Karpas-422 (cell line): ENCODE results near the gene INSYN2B. TPM values are rescaled to one million over a fixed set of nuclear protein-coding genes. Genes with fewer than 3 reads are reported as not detected.
A peak's percentile ranks its signal among the peaks of the same experiment; 100 is the strongest.

ENCODE experiments used
- DNase-seq: peaks from one replicate; pipeline ENCODE4 v3.0.0-alpha.2; 2015
- H2AFZ ChIP-seq: fragments of 200-600 bp; sonication (generic); 2 replicates; pipeline ENCODE4 v1.6.1; 2014; ENCODE audit warnings: antibody characterized with exemption, low read length, mixed read lengths
- H3K27ac ChIP-seq: fragments of 200-600 bp; sonication (generic); 2 replicates; pipeline ENCODE4 v1.5.1; 2014; ENCODE audit warnings: mild to moderate bottlenecking, low read length, moderate library complexity
- H3K27me3 ChIP-seq: fragments of 200-600 bp; sonication (generic); 2 replicates; pipeline ENCODE4 v1.6.1; 2014; ENCODE audit warnings: low read length, mixed read lengths
- H3K36me3 ChIP-seq: fragments of 200-600 bp; sonication (generic); 2 replicates; pipeline ENCODE4 v1.6.1; 2014; ENCODE audit warnings: low read length, mixed read lengths; ENCODE audit not compliant: insufficient read depth
- H3K4me1 ChIP-seq: fragments of 200-600 bp; sonication (generic); 2 replicates; pipeline ENCODE4 v1.6.1; 2014; ENCODE audit warnings: mild to moderate bottlenecking, low read length, mixed read lengths
- H3K4me2 ChIP-seq: fragments of 200-600 bp; sonication (generic); 2 replicates; pipeline ENCODE4 v1.6.1; 2014; ENCODE audit warnings: low read length, low read depth, mild to moderate bottlenecking; ENCODE audit not compliant: poor library complexity, severe bottlenecking
- H3K4me3 ChIP-seq: fragments of 200-600 bp; sonication (generic); 2 replicates; pipeline ENCODE4 v1.5.1; 2014; ENCODE audit warnings: mild to moderate bottlenecking, antibody characterized with exemption, low read length, mixed read lengths
- H3K79me2 ChIP-seq: fragments of 200-600 bp; sonication (generic); 2 replicates; pipeline ENCODE4 v1.6.1; 2014; ENCODE audit warnings: mild to moderate bottlenecking, low read length, mixed read lengths
- H3K9ac ChIP-seq: fragments of 200-600 bp; sonication (generic); 2 replicates; pipeline ENCODE4 v1.6.0; 2014; ENCODE audit warnings: low read length
- H3K9me2 ChIP-seq: fragments of 200-600 bp; sonication (generic), shearing (Covaris generic); replicated peaks from 2 replicates; pipeline ENCODE4 v1.6.0; 2014; ENCODE audit warnings: mild to moderate bottlenecking, low read length, moderate library complexity; ENCODE audit not compliant: insufficient read depth
- H3K9me3 ChIP-seq: fragments of 300-700, 200-600 bp; sonication (generic); 2 replicates; pipeline ENCODE4 v1.6.1; 2014; ENCODE audit warnings: low read length, mixed read lengths
- H4K20me1 ChIP-seq: fragments of 200-600 bp; sonication (generic); 2 replicates; pipeline ENCODE4 v1.6.1; 2014; ENCODE audit warnings: mild to moderate bottlenecking, antibody characterized with exemption, low read length, low read depth; ENCODE audit not compliant: insufficient read depth
- total RNA-seq: library from RNA; depleted of rRNA; stranded (reverse); fragments of >200 nt; shearing (Covaris generic); gene quantifications from 2 replicates; pipeline ENCODE4 v1.2.3, GENCODE V29; 2014; ENCODE audit warnings: low replicate concordance

The INSYN2B gene
- total RNA-seq, 1 experiment from 2014 or later = not detected

GRCh38 chr5:169941542-169941941, 38.8 kb downstream of the INSYN2B start:
- no peak overlapping the region for H3K9ac ChIP-seq
- no peaks in the 10 kb centered on the region for H3K27me3 ChIP-seq
- H2AFZ ChIP-seq = no peak overlapping the region
- peaks cover 15% of the 10 kb centered on the region for H3K79me2 ChIP-seq
- no peaks in the 10 kb centered on the region for H4K20me1 ChIP-seq
- DNase-seq = no peak
- H3K4me2 ChIP-seq = no peak overlapping the region
- no peaks in the 10 kb centered on the region for H3K9me3 ChIP-seq
- no peak overlapping the region for H3K27ac ChIP-seq
- no peaks in the 10 kb centered on the region for H3K36me3 ChIP-seq
- H3K9me2 ChIP-seq = no peaks in the 10 kb centered on the region
- H3K4me1 ChIP-seq = peaks cover 32% of the 10 kb centered on the region
- no peak overlapping the region for H3K4me3 ChIP-seq

DNA sequence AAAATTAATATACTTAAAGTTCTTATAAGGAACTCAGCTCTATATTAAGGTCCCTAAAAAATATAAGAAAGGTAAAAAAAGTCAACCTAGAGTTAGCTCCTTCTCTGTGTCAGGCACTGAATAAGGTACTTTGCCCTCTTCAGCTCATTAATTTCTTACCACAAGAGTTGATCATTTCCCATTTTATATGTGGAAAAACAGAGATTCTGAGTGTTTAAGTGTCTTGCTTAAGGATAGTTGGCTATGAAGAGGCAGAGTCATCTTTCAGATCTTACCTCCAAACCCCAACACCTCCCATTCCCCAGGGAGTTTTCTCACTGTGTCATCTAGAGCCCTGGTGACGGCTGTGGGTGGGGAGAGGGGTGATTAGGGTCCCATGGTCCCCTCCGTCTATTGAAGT, 40.6 kb downstream of the INSYN2B start:
- DNase-seq = no peak
- H3K9me3 ChIP-seq = no peaks in the 10 kb centered on the region
- H3K27me3 ChIP-seq = no peaks in the 10 kb centered on the region
- H3K9ac ChIP-seq = no peak overlapping the region
- H3K4me2 ChIP-seq = no peak overlapping the region
- no peak overlapping the region for H3K27ac ChIP-seq
- no peaks in the 10 kb centered on the region for H4K20me1 ChIP-seq
- no peak overlapping the region for H3K4me3 ChIP-seq
- H3K36me3 ChIP-seq = peaks cover 1% of the 10 kb centered on the region; the same call in 1 of the 2 replicates
- H3K9me2 ChIP-seq = no peaks in the 10 kb centered on the region
- peaks cover 9% of the 10 kb centered on the region for H3K79me2 ChIP-seq
- no peak overlapping the region for H2AFZ ChIP-seq
- H3K4me1 ChIP-seq = peaks cover 24% of the 10 kb centered on the region

DNA sequence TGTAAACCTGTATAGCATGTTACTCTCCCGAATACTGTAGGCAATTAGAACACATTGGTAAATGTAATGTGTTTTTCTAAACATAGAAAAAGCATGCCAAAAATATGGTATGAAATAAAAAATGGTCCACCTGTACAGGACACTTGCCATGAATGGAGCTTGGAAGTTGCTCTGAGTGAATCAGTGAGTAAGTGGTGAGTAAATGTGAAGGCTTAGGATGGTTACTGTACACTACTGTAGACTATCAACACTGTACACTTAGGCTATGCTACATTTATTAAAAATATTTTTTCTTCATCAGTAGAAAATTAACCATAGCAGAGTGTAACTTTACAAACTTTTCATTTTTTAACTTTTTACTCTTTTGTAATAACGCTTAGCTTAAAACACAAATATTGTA, 41.9 kb downstream of the INSYN2B start:
- H3K9ac ChIP-seq = no peak overlapping the region
- peaks cover 12% of the 10 kb centered on the region; the same call in 1 of the 2 replicates for H3K4me1 ChIP-seq
- H3K27me3 ChIP-seq = no peaks in the 10 kb centered on the region
- H3K36me3 ChIP-seq = peaks cover 5% of the 10 kb centered on the region; the same call in 1 of the 2 replicates
- H3K9me3 ChIP-seq = no peaks in the 10 kb centered on the region
- H3K9me2 ChIP-seq = no peaks in the 10 kb centered on the region
- H3K79me2 ChIP-seq = peaks cover 6% of the 10 kb centered on the region
- no peak overlapping the region for H3K27ac ChIP-seq
- H2AFZ ChIP-seq = no peak overlapping the region
- no peak for DNase-seq
- H4K20me1 ChIP-seq = no peaks in the 10 kb centered on the region
- no peak overlapping the region for H3K4me3 ChIP-seq
- H3K4me2 ChIP-seq = no peak overlapping the region

DNA sequence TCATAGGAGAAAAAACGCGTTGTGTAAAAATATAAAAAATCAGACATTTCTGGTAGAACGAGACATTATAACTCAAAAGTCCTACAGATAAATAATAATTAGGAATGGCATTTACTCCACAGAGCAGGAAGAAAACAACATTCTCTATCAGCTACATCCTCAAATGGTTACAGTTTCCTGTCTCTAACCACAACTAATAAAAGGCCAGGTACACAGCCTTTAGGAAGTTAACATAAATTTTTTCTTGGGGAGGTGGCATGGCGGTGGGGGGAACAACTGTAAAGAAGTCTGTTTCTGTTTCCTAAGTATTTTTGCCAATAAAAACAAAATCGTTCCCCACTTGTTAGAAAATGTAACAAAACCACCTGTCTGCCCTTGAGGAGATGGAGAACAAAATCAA, 44.5 kb downstream of the INSYN2B start:
- Histone ChIP-seq H3K9ac (no peak overlapping the region), H3K79me2 (peaks cover 3% of the 10 kb centered on the region), H3K4me2 (no peak overlapping the region), H3K27me3 (no peaks in the 10 kb centered on the region), H3K27ac (no peak overlapping the region), H2AFZ (no peak overlapping the region), H4K20me1 (no peaks in the 10 kb centered on the region), H3K9me3 (no peaks in the 10 kb centered on the region), H3K9me2 (no peaks in the 10 kb centered on the region), H3K4me3 (no peak overlapping the region), H3K36me3 (peaks cover 5% of the 10 kb centered on the region; the same call in 1 of the 2 replicates), H3K4me1 (peaks cover 23% of the 10 kb centered on the region)
- DNase-seq = no peak

DNA sequence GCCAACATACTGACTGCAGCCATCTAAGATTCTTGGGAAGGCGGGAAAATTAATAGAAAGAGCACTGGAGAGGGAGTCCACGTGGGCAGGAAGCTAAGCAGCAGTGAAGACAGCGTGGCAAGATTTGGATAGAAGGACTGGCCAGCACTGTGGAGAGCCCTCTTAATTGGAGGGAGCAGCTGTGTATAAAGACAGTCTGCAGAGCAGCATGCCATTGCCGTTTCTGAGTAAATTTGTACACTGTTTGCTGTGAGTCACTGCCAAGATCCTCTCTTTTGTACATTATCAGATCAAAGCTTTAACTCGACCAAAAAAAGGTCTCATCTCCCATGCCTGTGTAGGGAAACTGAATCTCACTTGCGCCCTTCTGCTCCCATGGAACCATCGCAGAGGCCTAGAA, 45.3 kb downstream of the INSYN2B start:
- Histone ChIP-seq H3K4me2 (no peak overlapping the region), H2AFZ (no peak overlapping the region), H3K79me2 (peaks cover 3% of the 10 kb centered on the region), H3K36me3 (peaks cover 5% of the 10 kb centered on the region; the same call in 1 of the 2 replicates), H3K9ac (no peak overlapping the region), H3K9me2 (no peaks in the 10 kb centered on the region), H3K9me3 (no peaks in the 10 kb centered on the region), H3K27ac (no peak overlapping the region), H3K27me3 (no peaks in the 10 kb centered on the region), H3K4me1 (peaks cover 23% of the 10 kb centered on the region), H3K4me3 (no peak overlapping the region), H4K20me1 (no peaks in the 10 kb centered on the region)
- DNase-seq = no peak

DNA sequence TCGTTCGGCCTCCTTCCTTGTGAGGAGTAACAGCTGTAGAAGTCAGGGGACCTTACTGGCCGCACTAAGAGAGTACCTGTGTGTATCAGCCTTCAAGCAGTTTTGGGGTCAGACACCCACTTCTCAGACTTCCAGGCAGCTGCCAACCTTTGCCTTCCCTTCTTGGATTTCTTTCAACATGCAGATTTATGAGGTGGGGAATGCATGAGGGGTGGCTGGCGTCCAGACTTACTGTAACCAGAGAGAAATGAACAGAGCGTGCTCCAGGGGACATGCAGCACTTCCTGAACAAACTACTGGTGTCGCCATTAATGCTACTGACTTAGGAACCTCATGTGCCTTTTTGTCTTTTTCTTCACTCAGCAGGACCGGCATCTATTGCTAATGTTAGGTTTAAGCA, 46.7 kb downstream of the INSYN2B start:
- Histone ChIP-seq H3K36me3 (peaks cover 5% of the 10 kb centered on the region; the same call in 1 of the 2 replicates), H3K4me1 (peaks cover 23% of the 10 kb centered on the region), H3K27ac (no peak overlapping the region), H4K20me1 (no peaks in the 10 kb centered on the region), H3K4me3 (no peak overlapping the region), H3K4me2 (no peak overlapping the region), H3K27me3 (no peaks in the 10 kb centered on the region), H3K9ac (no peak overlapping the region), H3K9me3 (no peaks in the 10 kb centered on the region), H3K9me2 (no peaks in the 10 kb centered on the region), H3K79me2 (peaks cover 3% of the 10 kb centered on the region; the same call in 1 of the 2 replicates), H2AFZ (no peak overlapping the region)
- DNase-seq = no peak

- Histone ChIP-seq H3K79me2 (peaks cover 3% of the 10 kb centered on the region; the same call in 1 of the 2 replicates), H3K27ac (peak overlapping the region; percentile 45), H3K36me3 (peaks cover 5% of the 10 kb centered on the region; the same call in 1 of the 2 replicates), H3K9me2 (no peaks in the 10 kb centered on the region), H4K20me1 (no peaks in the 10 kb centered on the region), H3K9ac (no peak overlapping the region), H3K4me3 (no peak overlapping the region), H3K9me3 (no peaks in the 10 kb centered on the region), H3K4me1 (peaks cover 23% of the 10 kb centered on the region), H2AFZ (no peak overlapping the region), H3K27me3 (no peaks in the 10 kb centered on the region), H3K4me2 (peak overlapping the region; percentile 25)
- peak; percentile 63 for DNase-seq
These were observed 47.2 kb downstream of the INSYN2B start for GRCh38 chr5:169933127-169933526.

GRCh38 chr5:169923988-169924387, 56.3 kb downstream of the INSYN2B start:
- no peak overlapping the region for H2AFZ ChIP-seq
- no peaks in the 10 kb centered on the region for H3K9me3 ChIP-seq
- no peaks in the 10 kb centered on the region for H4K20me1 ChIP-seq

More at GRCh38 chr5:169923988-169924387, 56.3 kb downstream of the INSYN2B start:
- H3K27ac ChIP-seq = no peak overlapping the region
- H3K4me2 ChIP-seq = no peak overlapping the region
- no peaks in the 10 kb centered on the region for H3K9me2 ChIP-seq
- DNase-seq = no peak
- H3K27me3 ChIP-seq = no peaks in the 10 kb centered on the region
- H3K36me3 ChIP-seq = no peaks in the 10 kb centered on the region
- H3K9ac ChIP-seq = no peak overlapping the region
- peaks cover 17% of the 10 kb centered on the region; the same call in 1 of the 2 replicates for H3K79me2 ChIP-seq
- H3K4me1 ChIP-seq = peaks cover 51% of the 10 kb centered on the region
- no peak overlapping the region for H3K4me3 ChIP-seq
